Activated CD8-positive, alpha-beta T cell treated with anti-CD3 and anti-CD28 coated beads, Interleukin-2, amount 10 ng/mL, durations not matched to agents 7 days and 5 days (primary cell): Measurements from ENCODE around the gene TMEM80. TPM values are rescaled to one million over a fixed set of nuclear protein-coding genes. Genes with fewer than 3 reads are reported as not detected.

ENCODE experiments used
- ATAC-seq: fragments of 150-1000 bp; cut with Tn5 transposase; one replicate; pipeline ENCODE4 v1.10.0; 2021; ENCODE audit warnings: moderate library complexity
- CTCF ChIA-PET: fragments of 350-600 bp; sonication (Branson Sonifier 250); formaldehyde crosslinking; loops from one replicate; lab custom pipeline; 2021; ENCODE audit warnings: antibody characterized with exemption; lab: Charles Lee
- POLR2A ChIA-PET: fragments of 350-600 bp; sonication (Branson Sonifier 250); formaldehyde crosslinking; loops from one replicate; lab custom pipeline; 2021; ENCODE audit warnings: antibody characterized with exemption; lab: Charles Lee
- DNase-seq: peaks from one replicate; pipeline ENCODE4 v3.0.0-alpha.2; 2020
- H3K27ac Mint-ChIP-seq: one replicate; pipeline ENCODE4 v1.8.0; 2021; ENCODE audit warnings: mild to moderate bottlenecking, mixed read lengths
- H3K27me3 Mint-ChIP-seq: one replicate; pipeline ENCODE4 v1.8.0; 2021; ENCODE audit warnings: low read depth, mixed read lengths
- H3K36me3 Mint-ChIP-seq: one replicate; pipeline ENCODE4 v1.8.0; 2021; ENCODE audit warnings: low read depth, mixed read lengths
- H3K4me1 Mint-ChIP-seq: one replicate; pipeline ENCODE4 v1.8.0; 2021; ENCODE audit warnings: low read depth, mixed read lengths
- H3K4me3 Mint-ChIP-seq: one replicate; pipeline ENCODE4 v1.8.0; 2021; ENCODE audit warnings: mild to moderate bottlenecking, mixed read lengths
- H3K9me3 Mint-ChIP-seq: one replicate; pipeline ENCODE4 v1.8.0; 2022; ENCODE audit warnings: mixed read lengths; ENCODE audit not compliant: insufficient read depth
- total RNA-seq, 2 experiments: library from RNA; stranded (reverse); gene quantifications; one replicate each; pipeline ENCODE4 v1.2.3, GENCODE V29; 2021

The TMEM80 gene
- total RNA-seq, 2 experiments from 2014 or later: 27.1 to 29.8 TPM

DNA sequence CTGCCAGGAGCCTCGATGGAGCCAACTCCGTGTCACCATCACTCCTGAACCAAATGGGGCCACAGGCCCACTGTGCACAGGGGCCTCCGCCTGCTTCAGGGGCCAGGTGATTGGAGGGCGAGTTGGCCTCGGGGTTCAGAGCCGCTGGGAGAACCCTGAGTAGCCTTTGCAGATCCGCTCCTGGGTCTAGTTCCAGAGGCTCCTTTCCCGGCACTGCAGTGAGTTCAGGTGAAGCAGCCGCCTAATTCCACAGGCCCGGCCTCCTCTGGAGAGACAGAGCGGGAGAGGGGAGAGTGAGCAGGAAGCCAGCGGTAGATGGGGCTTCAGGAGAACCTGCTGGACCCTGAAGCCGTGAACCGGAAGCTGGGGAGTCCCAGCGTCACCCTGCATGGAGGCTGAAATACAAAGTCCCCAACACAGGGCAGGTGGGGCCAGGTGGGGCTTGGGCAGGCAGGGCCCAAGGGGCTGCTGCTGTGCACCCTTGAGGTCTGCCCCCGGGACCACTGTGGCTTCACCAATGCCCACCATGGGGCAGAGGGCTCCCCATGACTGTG, 36.0 kb upstream of the TMEM80 start:
- CTCF ChIA-PET: no interaction called here
- Mint-ChIP-seq H3K4me3 (no peak overlapping the region), H3K36me3 (peaks cover 10% of the 10 kb centered on the region), H3K9me3 (no peaks in the 10 kb centered on the region), H3K4me1 (peaks cover 5% of the 10 kb centered on the region), H3K27me3 (no peaks in the 10 kb centered on the region), H3K27ac (no peak overlapping the region)
- no peak for ATAC-seq
- DNase-seq: no peak
- POLR2A ChIA-PET: interaction anchor here (0.7 kb wide), 1 partner anchor 329 kb away, joined by 5 read pairs; no protein-coding TSS in a partner anchor

DNA sequence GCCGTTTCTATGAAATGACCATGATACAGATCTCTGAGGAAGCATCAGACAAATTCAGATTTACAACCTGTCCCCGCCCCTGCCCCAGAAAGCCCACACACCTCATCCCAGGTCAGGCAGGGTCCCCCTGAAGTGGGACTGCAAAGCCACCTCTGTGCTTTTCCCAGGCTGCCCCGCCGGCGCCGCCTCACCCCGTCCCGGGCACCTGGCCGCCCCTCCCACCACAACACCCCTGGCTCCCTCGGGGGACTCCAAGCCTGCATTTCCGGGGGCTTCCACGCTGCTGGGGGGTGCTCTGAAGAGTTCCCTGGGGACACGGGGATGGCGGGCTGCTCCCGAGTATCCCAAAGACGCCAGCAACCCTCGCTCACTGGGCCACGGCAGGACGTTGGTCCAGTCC, 35.3 kb upstream of the TMEM80 start:
- Mint-ChIP-seq H3K36me3 (peaks cover 9% of the 10 kb centered on the region), H3K9me3 (no peaks in the 10 kb centered on the region), H3K4me1 (peaks cover 5% of the 10 kb centered on the region), H3K27me3 (no peaks in the 10 kb centered on the region), H3K4me3 (no peak overlapping the region), H3K27ac (no peak overlapping the region)
- ChIA-PET POLR2A (interaction anchor here (1.0 kb wide), 1 partner anchor 71 kb away, joined by 3 read pairs; no protein-coding TSS in a partner anchor), CTCF (no interaction called here)
- DNase-seq (no peak), ATAC-seq (no peak)

DNA sequence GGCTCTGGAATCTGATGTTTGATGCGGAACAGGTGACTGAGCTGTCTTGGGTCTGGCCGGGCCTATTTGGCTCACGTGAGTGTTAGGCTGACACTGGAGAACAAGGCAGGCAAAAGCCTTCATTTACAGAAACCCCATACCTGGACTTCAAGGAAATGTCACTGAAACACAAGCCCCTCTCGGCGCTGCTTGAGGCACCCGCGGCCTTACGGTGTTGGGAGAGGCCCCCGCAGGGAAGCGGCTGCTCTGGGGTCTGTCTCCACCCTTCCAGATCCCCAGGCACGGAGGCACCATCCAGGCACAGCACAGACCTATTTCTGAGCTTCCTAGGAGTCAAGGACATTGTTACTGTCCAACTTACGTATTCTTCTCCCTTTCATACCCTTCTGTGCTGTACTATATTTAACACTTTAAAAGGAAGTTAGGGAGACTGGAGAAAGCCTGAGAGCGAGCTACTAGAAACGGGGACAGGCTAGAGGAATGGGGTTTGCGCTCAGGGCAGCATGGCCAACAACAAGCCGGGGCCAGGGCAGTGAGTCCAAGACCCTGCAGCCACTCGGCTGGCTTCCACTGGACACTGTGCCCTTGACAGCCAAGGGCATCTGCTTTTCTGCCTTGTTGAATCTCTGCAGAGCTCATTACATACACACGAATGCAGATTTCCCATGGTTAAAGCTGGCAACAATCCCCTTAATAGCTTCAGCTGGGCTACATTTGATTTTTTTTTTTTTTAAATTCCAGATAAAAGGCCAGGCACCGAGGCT, 34.8 kb upstream of the TMEM80 start:
- CTCF ChIA-PET: interaction anchor here (1.1 kb wide), 1 partner anchor 62 kb away, joined by 3 read pairs; no protein-coding TSS in a partner anchor
- peaks cover 5% of the 10 kb centered on the region for H3K4me1 Mint-ChIP-seq
- DNase-seq (no peak), ATAC-seq (no peak)
- peaks cover 10% of the 10 kb centered on the region for H3K36me3 Mint-ChIP-seq
- POLR2A ChIA-PET: interaction anchor here (1.0 kb wide), 1 partner anchor 72 kb away, joined by 3 read pairs; no protein-coding TSS in a partner anchor
- no peak overlapping the region for H3K4me3 Mint-ChIP-seq
- H3K9me3 Mint-ChIP-seq: no peaks in the 10 kb centered on the region
- H3K27me3 Mint-ChIP-seq: no peaks in the 10 kb centered on the region
- no peak overlapping the region for H3K27ac Mint-ChIP-seq

DNA sequence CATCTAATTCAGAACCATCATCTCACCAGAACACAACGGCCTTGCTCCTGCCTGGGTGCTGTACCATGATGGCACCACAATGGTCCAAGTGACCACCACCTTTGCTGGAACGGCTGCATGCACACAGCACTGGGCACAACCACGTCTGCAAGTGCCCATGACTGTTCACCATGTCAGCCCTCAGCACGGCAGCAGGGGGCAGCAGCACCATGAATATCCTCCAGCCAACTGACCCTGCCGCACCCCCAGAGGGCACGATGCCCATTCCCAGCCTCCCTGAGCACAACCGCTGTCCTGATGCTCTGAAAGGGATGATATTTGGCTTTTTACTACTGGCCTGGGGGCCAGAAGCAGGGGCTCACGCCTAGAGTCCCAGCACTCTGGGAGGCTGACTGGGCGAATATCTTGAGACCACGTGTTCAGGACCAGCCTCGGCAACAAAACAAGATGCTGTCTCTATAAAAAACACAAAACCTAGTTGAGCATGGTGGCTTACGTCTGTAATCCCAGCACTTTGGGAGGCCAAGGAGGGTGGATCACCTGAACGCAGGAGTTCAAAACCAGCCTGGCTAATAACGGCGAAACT, 32.8 kb upstream of the TMEM80 start:
- Mint-ChIP-seq H3K36me3 (peaks cover 13% of the 10 kb centered on the region), H3K4me1 (peaks cover 5% of the 10 kb centered on the region), H3K4me3 (no peak overlapping the region), H3K27me3 (no peaks in the 10 kb centered on the region), H3K27ac (no peak overlapping the region), H3K9me3 (no peaks in the 10 kb centered on the region)
- peak; percentile 54 for DNase-seq
- POLR2A ChIA-PET: no interaction called here
- ATAC-seq: peak; percentile 74
- CTCF ChIA-PET: interaction anchor here (0.6 to 2.2 kb wide), 9 partner anchors 11 to 113 kb away, joined by 3 to 8 read pairs (median 4); partner anchors contain the start of gene TALDO1

DNA sequence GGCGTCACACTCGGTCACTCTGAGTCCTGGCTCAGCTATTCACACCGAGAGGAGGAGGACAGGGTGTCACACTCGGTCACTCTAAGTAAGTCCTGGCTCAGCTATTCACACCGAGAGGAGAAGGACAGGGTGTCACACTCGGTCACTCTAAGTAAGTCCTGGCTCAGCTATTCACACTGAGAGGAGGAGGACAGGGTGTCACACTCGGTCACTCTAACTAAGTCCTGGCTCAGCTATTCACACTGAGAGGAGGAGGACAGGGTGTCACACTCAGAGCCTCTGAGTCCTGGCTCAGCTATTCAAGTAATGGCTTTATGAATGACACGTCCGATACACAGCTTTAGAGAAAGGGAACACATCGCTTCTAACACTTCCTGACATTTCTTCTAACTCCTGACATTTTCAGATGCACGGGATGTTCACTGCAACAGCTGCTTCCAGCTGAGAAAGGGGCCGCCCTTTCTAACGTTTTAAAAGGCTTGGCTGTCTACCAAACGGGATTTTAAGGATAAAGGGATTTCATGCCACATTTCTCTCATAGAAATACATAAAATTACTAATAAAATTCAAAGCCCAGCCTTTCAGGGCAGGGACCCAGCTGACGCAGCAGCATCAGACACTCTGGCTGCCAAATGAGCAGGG, 30.4 kb upstream of the TMEM80 start:
- Mint-ChIP-seq H3K9me3 (no peaks in the 10 kb centered on the region), H3K4me1 (peaks cover 5% of the 10 kb centered on the region), H3K36me3 (peaks cover 17% of the 10 kb centered on the region), H3K4me3 (no peak overlapping the region), H3K27ac (no peak overlapping the region), H3K27me3 (no peaks in the 10 kb centered on the region)
- no peak for DNase-seq
- no peak for ATAC-seq
- POLR2A ChIA-PET: no interaction called here
- CTCF ChIA-PET: interaction anchor here (0.9 to 1.0 kb wide), 2 partner anchors 9 to 57 kb away, joined by 3 to 4 read pairs; no protein-coding TSS in a partner anchor

DNA sequence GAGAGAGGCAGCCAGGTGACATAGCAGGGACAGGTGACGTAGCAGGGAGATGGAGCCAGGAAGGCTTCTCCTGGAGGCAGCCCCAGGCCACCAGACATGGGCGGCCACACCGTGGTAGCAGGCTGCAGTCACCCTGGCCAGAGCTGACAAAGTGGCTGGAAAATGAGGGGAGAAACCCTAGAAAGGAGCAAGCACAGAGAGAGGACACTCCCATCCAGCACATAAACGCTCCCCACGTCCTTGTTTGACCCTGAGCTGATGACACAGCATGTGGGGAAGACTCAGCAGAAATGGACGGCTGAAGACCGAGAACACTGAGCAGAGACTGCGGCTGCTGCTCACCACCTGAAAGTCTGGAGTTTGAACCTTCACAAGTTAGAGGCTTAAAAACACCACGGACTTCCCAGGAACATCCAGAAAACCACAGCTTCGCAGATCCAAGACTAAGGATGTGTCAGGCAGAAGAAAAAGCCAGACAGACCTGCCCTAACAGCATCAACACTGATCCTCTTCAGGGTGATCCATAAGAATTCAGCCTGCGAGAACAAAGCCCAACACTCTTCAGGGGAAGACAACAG, 29.8 kb upstream of the TMEM80 start:
- H3K4me3 Mint-ChIP-seq: no peak overlapping the region
- H3K36me3 Mint-ChIP-seq: peaks cover 17% of the 10 kb centered on the region
- CTCF ChIA-PET: interaction anchor here (0.9 to 1.0 kb wide), 2 partner anchors 8 to 57 kb away, joined by 3 to 4 read pairs; no protein-coding TSS in a partner anchor

DNA sequence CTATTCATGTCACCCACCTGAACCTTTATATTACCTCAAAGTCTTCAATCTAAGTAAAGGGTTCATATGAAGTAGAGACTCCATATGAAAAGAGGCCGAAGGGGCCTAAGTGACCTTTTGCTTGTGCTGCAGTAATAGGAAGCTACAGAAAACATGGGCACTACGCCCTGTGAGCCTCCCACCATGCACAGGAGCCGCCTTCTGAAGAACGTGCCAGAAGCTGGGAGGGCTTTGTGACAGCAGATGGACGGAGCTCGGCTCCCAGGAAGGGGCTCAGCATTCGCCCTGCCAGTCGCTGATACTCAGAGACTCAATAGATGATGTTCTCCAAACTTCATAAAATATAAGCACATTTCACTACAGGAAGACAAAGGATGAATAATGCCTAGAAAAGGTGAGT, 21.8 kb upstream of the TMEM80 start:
- Mint-ChIP-seq H3K27me3 (no peaks in the 10 kb centered on the region), H3K4me3 (no peak overlapping the region), H3K27ac (no peak overlapping the region), H3K36me3 (peaks cover 28% of the 10 kb centered on the region), H3K9me3 (no peaks in the 10 kb centered on the region), H3K4me1 (no peaks in the 10 kb centered on the region)
- ChIA-PET CTCF (interaction anchor here (0.9 to 2.3 kb wide), 6 partner anchors 9 to 53 kb away, joined by 3 to 8 read pairs (median 4); partner anchors contain the start of gene TMEM80), POLR2A (no interaction called here)
- no peak for DNase-seq
- no peak for ATAC-seq

More for the DNA sequence above, 29.8 kb upstream of the TMEM80 start:
- Mint-ChIP-seq H3K27me3 (no peaks in the 10 kb centered on the region), H3K27ac (no peak overlapping the region), H3K4me1 (peaks cover 5% of the 10 kb centered on the region), H3K9me3 (no peaks in the 10 kb centered on the region)
- no peak for DNase-seq
- POLR2A ChIA-PET: no interaction called here
- no peak for ATAC-seq

DNA sequence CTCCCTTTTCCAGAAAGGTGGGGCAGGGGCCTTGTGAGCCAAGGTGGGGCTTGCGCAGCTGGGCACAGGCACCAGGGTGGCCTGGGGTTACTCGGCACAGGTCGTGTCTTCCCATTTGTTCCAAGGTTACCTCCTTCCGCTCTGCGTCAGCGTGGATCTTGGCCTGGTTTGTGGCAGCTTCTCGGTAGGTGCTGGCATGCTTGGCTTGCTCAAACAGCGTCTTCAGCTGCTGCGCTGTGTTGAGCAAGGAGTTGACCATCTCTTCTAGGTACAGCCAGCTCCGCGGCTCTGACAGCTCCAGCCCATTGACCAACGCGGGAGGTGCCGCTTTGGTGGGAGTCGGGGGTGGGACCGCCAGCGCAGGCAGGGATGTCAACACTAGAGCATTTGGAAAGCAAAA, 21.2 kb upstream of the TMEM80 start:
- Mint-ChIP-seq H3K27ac (no peak overlapping the region), H3K4me3 (no peak overlapping the region), H3K27me3 (no peaks in the 10 kb centered on the region), H3K9me3 (no peaks in the 10 kb centered on the region), H3K36me3 (peaks cover 28% of the 10 kb centered on the region), H3K4me1 (no peaks in the 10 kb centered on the region)
- ChIA-PET CTCF (interaction anchor here (0.9 to 2.3 kb wide), 5 partner anchors 9 to 53 kb away, joined by 3 to 8 read pairs (median 4); partner anchors contain the start of gene TMEM80), POLR2A (no interaction called here)
- no peak for DNase-seq
- no peak for ATAC-seq

DNA sequence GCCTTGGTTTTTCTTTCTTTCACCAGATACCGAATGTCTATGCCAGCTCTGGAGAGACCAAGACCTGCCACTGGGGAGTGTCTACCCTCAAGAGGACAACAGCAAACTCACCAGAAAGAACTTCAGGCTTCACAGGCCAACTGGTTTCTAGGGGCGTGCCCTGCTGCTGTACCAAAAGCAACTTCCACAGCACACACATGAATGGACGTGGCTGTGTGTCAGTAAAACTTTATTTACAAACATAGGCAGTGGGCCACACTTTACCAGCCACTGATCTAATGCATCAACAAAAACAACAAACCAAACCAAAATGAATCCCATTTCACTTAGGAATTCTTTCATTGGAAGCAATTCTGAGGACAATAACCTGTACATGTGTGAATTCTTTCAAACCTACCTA, 17.3 kb upstream of the TMEM80 start:
- ChIA-PET CTCF (no interaction called here), POLR2A (no interaction called here)
- H3K36me3 Mint-ChIP-seq: peaks cover 46% of the 10 kb centered on the region
- peaks cover 8% of the 10 kb centered on the region for H3K4me1 Mint-ChIP-seq
- DNase-seq (no peak), ATAC-seq (no peak)
- no peaks in the 10 kb centered on the region for H3K9me3 Mint-ChIP-seq
- H3K4me3 Mint-ChIP-seq: no peak overlapping the region
- no peak overlapping the region for H3K27ac Mint-ChIP-seq
- H3K27me3 Mint-ChIP-seq: no peaks in the 10 kb centered on the region

DNA sequence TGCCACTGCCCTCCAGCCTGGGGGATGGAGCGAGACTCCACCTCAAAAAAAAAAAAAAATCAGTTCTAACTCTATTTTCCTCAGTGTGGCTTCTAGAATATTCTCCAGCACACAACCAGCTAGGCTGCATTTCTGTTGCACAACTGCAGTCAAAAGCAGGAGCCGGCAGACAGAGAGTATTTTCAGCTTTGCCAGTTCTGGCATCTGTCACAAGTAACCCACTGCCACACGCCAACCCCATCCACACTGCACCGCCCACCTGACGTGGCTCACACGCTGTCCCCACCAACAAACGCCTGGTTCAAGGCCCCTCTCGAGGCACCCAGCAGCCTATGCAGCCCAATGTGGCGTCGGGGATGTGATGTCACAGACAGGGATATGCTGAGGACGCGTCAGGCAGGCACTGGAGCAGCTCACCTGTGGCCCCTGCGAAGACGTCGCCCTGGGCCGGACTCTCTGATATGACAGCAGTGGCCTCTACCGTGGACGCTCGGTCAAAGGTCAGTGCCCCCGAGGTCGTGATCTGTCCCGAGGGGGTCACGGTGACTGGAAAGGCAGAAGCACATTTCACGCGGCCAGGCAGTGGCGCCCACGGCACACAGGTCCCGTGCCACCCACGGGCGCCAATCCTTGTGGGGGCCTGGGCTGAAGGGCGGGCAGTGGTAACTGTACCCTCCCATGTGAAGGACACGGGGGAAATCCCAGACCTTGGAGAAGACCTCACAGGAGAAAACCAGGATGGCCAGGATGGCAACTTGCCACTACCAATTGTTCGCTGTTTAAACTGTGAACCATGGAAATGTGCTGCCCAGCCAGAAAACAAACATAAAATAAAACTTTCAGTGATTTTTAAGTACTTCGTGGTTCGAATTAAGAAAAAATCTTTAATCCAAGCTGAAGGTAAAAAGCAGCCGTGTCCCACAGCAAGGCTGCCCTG, 16.1 kb upstream of the TMEM80 start:
- Mint-ChIP-seq H3K9me3 (no peaks in the 10 kb centered on the region), H3K4me1 (peaks cover 8% of the 10 kb centered on the region), H3K36me3 (peaks cover 47% of the 10 kb centered on the region), H3K27me3 (no peaks in the 10 kb centered on the region), H3K4me3 (no peak overlapping the region), H3K27ac (no peak overlapping the region)
- ChIA-PET CTCF (no interaction called here), POLR2A (interaction anchor here (0.6 kb wide), 1 partner anchor 11 kb away, joined by 3 read pairs; no protein-coding TSS in a partner anchor)
- DNase-seq (no peak), ATAC-seq (no peak)
